GM18870 (cell line): Measurements from ENCODE around the gene TSKU.
"Not testable (repeated sequence)": the region's sequence is repeated elsewhere in the genome, so short reads cannot be mapped to it uniquely, and the experiment has no call there.

Experiments used
- ATAC-seq: cut with Tn5 transposase; IDR thresholded peaks from one replicate; pipeline ENCODE4 v1.9.1; 2021; ENCODE audit warnings: moderate library complexity; ENCODE audit not compliant: unreplicated experiment

TSKU gene

GRCh38 chr11:76787911-76788596, 4.9 kb downstream of the TSKU start:
- no peak for ATAC-seq

GRCh38 chr11:76788661-76789442, 5.7 kb downstream of the TSKU start:
- ATAC-seq: no peak

DNA sequence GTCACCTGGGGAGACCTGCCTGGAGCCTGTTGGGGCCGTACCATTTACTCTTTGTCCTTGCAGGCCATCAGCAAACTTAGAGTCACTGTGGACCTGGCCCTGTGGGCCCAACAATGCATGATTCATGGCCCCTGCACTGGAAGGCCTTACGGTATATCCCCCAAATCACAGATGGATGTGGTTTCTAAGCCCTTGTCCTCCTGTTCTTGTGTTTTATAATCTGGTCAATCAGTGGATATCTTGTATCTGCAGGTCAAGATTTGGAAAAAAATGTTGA, 6.2 kb downstream of the TSKU start:
- ATAC-seq: no peak

DNA sequence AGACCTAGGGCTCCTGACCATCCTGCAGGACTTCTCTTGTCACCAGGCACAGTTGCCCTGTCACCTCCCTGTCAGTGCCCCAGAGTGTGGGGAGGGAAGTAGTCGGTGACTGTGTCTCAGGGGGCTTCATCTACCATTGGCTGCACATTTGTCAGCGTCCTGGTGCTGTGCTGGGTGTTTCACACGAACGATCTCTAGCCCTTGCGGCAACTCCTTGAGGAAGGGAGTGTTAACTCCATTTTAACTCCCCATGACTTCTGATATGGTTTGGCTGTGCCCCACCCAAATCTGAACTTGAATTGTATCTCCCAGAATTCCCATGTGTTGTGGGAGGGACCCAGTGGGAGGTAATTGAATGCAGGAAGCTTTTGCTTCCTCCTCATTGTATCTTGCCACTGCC, 7.1 kb downstream of the TSKU start:
- ATAC-seq: no peak

DNA sequence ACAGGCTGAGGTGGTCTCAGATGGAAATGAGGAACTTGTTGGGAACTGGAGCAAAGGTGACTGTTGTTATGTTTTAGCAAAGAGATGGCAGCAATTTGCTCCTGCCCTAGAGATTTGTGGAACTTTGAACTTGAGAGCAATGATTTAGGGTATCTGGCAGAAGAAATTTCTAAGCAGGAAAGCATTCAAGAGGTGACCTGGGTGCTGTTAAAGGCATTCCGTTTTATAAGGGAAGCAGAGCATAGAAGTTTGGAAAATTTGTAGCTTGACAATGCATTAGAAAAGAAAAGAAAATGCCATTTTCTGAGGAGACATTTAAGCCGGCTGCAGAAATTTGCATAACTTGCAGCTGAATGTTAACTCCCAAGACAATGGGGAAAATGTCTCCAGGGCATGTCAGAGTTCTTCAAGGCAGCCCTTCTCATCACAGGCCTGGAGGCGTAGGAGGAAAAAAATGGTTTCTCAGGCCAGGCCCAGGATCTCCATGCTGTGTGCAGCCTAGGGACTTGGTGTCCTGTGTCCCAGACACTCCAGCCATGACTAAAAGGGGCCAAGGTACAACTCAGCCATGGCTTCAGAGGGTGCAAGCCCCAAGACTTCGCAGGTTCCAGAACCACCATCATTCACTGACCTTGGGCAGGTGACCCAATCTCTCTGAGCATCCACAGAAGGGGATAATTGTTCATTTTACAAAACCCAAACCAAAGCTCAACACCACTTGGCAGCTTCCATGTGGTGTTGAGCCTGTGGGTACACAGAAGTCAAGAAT, 8.0 kb downstream of the TSKU start:
- ATAC-seq: not testable (repeated sequence)

DNA sequence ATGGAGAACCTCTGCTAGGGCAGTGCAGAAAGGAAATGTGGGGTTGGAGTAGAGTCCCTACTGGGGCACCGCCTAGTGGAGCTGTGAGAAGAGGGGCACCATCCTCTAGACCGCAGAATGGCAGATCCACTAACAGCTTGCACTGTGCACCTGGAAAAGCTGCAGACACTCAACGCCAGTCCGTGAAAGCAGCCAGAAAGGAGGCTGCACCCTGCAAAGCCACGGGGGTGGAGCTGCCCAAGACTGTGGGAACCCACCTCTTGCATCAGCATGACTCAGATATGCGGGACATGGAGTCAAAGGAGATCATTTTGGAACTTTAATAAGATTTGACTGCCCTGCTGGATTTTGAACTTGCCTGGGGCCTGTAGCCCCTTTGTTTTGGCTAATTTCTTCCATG, 8.7 kb downstream of the TSKU start:
- no peak for ATAC-seq

DNA sequence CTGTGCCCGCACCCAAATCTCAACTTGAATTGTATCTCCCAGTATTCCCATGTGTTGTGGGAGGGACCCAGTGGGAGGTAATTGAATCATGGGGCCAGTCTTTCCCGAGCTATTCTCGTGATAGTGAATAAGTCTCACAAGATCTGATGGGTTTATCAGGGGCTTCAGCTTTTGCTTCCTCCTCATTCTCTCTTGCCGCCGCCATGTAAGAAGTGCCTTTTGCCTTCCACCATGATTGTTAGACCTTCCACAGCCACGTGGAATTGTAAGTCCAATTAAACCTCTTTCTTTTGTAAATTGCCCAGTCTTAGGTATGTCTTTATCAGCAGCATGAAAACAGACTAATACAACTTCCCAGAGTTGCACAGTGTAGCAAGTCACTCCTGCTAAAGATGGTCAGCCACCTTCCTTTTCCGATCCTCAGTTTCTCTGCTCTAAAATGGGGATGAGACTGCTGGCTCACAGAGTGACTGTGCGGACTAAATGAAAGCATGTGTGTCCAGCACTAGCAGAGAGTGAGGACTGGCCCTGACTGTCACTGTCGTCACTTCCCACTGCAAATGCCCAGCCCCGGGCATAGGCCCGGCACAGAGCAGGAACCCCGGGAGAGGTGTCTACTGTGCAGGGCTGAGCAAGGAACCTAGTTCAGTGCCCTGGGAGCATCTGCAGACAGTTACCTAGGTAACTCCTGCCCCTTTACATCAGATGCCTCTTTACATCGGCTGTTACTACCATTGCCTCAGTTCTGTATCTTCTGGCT, 9.5 kb downstream of the TSKU start:
- ATAC-seq: no peak

DNA sequence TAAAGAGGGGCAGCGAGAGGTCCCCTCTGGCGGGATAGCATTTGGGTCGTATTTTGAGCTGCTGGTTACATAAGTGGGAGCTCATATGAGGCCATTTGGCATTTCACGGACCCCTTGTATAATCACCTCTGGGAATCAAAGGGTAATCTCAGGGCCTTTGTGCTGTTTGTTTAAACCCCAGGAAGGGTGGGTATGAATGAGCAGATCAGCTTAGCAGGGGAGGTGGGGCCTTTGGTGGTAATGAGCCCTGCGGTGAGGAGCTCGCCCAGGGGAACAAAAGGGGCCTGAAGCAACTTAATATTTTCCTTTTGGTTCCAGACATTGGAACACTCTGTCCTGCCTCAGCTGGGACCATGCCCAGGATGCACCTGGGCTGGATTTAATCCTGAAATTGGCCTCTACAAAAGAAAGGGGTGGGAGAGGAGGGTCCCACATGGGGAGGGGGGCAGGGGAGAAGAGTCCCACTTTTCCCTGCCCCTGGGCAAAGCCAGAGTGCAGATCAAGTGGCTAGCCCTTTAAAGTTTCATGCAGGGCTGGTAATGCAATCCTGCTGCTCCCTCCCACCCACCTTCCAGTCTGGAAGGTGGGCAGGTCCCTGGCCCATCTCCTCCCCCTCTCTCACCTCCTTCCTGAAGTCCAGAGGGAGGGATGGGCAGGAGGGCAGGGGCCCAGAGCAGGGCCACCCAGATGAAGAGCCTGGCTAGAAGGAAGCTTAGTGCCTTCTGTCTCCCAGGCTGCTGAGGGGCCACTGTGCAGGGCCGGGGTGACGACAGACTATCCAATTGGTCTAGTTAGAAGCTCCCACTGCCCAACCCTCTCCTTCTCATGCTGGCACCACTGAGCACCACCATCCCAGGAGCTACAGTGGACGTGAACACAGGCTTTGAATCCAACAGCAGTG, 10.5 kb downstream of the TSKU start:
- ATAC-seq: no peak

DNA sequence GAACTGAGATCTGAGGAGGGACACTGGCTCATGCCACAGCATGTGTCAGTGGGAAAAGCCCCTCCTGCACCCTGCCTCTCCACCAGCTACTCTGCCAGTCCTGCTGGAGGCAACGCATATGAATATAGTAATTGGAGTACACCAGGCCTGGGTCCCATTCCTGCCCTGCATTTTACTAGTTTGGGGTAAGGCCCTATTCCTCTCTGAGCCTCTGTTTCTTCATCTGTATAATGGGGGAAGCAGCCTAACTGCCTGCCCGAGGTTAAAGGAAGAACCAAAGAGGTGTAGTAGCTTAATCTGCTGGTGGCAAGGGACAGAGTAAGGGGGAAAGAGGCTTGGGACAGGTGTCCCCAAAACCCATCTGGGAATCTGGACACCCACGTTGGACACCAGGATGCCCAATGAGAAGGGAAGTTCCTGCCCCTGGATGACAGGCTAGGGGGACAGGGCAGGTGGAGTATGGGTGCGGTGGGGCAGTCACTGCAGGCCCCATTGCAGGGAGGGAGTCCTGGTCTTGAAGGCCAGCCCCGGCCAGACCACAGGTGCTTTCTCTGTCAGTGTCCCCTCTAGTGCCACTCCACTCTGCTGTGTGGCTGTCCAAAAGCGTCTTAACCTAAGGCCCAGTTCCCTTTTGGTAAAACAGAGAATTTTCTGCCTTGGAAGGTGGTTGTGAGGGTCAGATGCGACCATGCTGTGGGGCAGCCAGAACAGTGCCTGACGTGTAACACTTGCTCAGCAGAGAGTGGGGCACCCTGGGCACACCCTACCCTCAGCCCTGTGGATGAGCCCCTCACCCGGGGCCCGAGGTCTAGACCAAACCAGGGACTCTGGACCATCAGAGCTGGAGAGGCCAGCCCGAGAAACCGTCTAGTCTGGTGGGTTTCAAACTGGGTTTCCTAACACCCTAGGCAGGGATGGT, 11.5 kb downstream of the TSKU start:
- ATAC-seq: no peak

DNA sequence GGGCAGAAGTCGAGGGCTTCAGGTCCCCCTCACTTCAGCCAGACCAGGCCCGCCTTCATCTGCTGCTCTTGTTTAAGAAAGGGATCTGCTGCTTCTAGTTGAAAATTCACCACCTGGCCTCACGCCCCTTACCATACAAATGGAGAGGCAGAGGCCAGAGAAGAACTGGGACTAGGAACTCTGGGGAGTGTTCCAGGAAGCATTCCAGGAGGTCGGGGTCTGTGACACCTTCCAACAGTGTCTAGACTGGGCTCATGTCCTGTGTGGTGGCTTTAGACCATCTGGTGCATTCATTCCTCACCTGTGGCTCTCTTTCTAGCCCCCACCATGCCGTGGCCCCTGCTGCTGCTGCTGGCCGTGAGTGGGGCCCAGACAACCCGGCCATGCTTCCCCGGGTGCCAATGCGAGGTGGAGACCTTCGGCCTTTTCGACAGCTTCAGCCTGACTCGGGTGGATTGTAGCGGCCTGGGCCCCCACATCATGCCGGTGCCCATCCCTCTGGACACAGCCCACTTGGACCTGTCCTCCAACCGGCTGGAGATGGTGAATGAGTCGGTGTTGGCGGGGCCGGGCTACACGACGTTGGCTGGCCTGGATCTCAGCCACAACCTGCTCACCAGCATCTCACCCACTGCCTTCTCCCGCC, 12.3 kb downstream of the TSKU start:
- ATAC-seq: no peak

- no peak for ATAC-seq
Observed at GRCh38 chr11:76795936-76796441, 12.8 kb downstream of the TSKU start.

GRCh38 chr11:76796511-76797198, 13.5 kb downstream of the TSKU start:
- no peak for ATAC-seq

DNA sequence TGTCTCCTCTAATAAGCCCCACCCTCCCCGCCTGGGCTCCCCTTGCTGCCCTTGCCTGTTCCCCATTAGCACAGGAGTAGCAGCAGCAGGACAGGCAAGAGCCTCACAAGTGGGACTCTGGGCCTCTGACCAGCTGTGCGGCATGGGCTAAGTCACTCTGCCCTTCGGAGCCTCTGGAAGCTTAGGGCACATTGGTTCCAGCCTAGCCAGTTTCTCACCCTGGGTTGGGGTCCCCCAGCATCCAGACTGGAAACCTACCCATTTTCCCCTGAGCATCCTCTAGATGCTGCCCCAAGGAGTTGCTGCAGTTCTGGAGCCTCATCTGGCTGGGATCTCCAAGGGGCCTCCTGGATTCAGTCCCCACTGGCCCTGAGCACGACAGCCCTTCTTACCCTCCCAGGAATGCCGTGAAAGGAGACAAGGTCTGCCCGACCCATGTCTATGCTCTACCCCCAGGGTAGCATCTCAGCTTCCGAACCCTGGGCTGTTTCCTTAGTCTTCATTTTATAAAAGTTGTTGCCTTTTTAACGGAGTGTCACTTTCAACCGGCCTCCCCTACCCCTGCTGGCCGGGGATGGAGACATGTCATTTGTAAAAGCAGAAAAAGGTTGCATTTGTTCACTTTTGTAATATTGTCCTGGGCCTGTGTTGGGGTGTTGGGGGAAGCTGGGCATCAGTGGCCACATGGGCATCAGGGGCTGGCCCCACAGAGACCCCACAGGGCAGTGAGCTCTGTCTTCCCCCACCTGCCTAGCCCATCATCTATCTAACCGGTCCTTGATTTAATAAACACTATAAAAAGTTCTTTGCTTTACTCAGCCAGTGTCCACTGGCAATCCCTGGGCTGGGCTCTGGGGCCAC, 14.4 kb downstream of the TSKU start:
- ATAC-seq: no peak

DNA sequence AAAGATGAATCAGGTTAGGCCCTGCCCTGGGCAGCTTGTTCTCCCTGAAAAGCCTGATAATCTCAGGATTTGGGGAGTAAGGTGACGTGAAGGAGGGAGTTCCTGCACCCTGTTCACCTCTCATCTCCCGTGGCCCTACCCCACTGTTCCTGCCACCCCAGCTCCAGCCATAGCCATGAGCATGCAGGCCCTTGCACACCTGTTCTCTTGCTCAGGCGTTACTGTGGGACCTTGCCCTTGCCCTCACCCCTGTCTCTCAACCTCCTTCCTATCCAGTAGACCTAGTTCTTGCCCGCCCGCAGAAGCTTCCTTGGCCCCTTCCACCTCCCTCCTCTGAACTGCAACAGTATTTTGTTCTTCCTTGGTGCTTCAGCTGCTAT, 15.0 kb downstream of the TSKU start:
- no peak for ATAC-seq

DNA sequence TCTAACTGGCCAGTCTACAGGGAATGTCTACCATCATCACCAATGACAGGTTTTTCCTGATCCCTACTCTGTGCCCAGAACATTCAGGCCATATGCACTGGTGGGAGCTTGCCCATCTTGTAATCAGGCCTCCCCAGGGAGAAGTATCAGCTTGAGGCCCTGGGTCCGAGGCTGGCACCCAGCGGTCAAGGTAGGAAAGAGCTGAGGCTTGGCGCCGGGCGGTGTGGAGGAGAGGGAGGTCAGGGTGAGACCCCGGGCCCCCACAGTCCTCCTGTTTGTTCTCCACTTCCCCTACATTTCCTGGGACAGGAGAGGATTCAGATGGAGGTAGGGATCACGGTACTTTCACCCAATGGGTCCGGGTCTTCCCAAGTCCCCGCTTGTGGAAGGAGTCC, 15.5 kb downstream of the TSKU start:
- no peak for ATAC-seq

- no peak for ATAC-seq
Observed at GRCh38 chr11:76799066-76799804, 16.1 kb downstream of the TSKU start.
